Stimulated activated naive CD8-positive, alpha-beta T cell treated with anti-CD3 and anti-CD28 coated beads, Interleukin-15, amount 100 ng/mL, for 72 hours (primary cell): ENCODE results near the gene NPAS1.

Source experiments
- ATAC-seq: fragments of 150-1000 bp; cut with Tn5 transposase; 2 replicates; pipeline ENCODE4 v1.10.0; 2021; ENCODE audit warnings: mild to moderate bottlenecking, moderate library complexity
- DNase-seq, 2 donors: peaks; one replicate each; pipeline ENCODE4 v3.0.0; 2021 to 2022
- H3K27ac Mint-ChIP-seq, 2 donors: one replicate each; pipeline ENCODE4 v1.8.0; 2022; ENCODE audit warnings: mild to moderate bottlenecking in 2 of 2, mixed read lengths in 2 of 2, moderate library complexity in 2 of 2
- H3K27me3 Mint-ChIP-seq: one replicate; pipeline ENCODE4 v1.8.0; 2022; ENCODE audit warnings: mixed read lengths
- H3K4me1 Mint-ChIP-seq: one replicate; pipeline ENCODE4 v1.8.0; 2022; ENCODE audit warnings: mild to moderate bottlenecking, mixed read lengths
- H3K4me3 Mint-ChIP-seq, 2 donors: one replicate each; pipeline ENCODE4 v1.8.0; 2022; ENCODE audit warnings: mild to moderate bottlenecking in 2 of 2, mixed read lengths in 2 of 2, moderate library complexity in 1 of 2
- H3K9me3 Mint-ChIP-seq, 2 donors: one replicate each; pipeline ENCODE4 v1.8.0; 2022; ENCODE audit warnings: mixed read lengths in 2 of 2

The NPAS1 gene

DNA sequence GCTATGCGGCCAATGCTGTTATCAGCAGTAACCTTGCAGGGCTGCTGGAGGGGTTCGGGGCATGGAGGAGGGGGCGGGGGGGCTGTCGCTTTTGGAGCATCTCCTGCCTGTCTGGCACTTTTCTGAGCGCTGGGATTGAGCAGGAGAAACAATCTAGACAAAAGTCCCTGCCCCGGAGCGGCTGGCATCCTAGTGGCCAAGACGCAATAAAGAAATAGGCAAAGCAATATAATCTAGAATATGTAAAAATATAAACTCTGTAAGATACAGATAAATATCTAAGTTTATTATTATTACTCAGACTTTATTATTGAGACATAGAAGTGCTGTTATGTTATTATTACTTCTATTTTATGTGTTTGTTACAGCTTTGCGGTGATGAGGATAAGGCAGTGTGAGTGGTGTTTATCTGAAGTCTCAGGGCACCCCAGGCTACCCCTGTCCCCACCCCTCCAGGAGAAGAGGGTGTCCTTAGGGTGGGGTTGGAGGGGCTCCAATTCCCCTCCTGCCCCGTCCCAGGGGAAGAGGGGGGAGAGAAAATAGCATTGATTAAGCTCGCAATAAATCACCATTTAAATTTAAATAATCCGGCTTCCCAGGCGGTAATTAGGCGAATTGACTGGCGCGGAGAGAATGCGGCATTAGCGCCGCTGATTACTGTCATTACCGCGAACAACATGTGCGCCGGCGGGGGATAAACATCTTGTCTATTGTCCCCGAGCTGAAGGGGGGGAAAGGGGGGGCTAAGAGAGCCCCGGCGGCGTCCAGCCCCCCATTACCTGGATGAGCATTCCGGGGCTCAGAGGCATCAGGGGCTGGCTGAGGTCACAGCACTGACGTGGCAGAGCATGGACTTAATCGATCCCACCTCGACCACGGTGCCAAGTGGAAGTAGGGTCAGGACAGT lies 3.2 kb downstream of the NPAS1 start:
- ATAC-seq (no peak), DNase-seq (no peak)
- Mint-ChIP-seq H3K9me3 (no peaks in the 10 kb centered on the region), H3K27ac (no peak overlapping the region), H3K27me3 (peaks cover 93% of the 10 kb centered on the region), H3K4me1 (peaks cover 20% of the 10 kb centered on the region), H3K4me3 (peak overlapping the region; percentile 35 to 52)

- ATAC-seq (no peak), DNase-seq (no peak)
- peaks cover 20% of the 10 kb centered on the region for H3K4me1 Mint-ChIP-seq
- no peak overlapping the region for H3K27ac Mint-ChIP-seq
- no peaks in the 10 kb centered on the region for H3K9me3 Mint-ChIP-seq
- no peak overlapping the region for H3K4me3 Mint-ChIP-seq
- H3K27me3 Mint-ChIP-seq = peaks cover 98% of the 10 kb centered on the region
Observed at GRCh38 chr19:47023448-47023794, 3.8 kb downstream of the NPAS1 start.

GRCh38 chr19:47024502-47024901 lies 4.9 kb downstream of the NPAS1 start:
- Mint-ChIP-seq H3K4me1 (peaks cover 20% of the 10 kb centered on the region), H3K4me3 (no peak overlapping the region), H3K27ac (no peak overlapping the region), H3K27me3 (peaks cover 98% of the 10 kb centered on the region), H3K9me3 (no peaks in the 10 kb centered on the region)
- DNase-seq = no peak
- ATAC-seq = no peak

DNA sequence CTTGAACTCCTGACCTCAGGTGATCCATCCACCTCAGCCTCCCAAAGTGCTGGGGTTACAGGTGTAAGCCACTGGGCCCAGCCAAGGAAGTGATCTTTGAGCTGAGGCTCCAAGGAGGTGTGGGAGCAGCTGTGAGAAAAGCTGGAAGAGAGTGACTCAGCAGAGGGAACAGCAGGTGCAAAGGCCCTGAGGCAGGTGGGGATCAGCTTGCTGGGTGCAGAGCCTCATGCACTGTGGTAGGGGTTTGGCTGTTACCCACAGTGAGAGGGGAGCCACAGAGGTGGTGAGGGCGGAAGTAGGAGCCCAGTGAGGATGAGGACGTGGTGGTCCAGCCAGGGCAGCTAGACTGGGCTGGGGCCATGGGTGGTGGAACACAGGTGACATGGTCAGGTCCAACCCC lies 6.5 kb downstream of the NPAS1 start:
- Mint-ChIP-seq H3K4me1 (peaks cover 12% of the 10 kb centered on the region), H3K9me3 (no peaks in the 10 kb centered on the region), H3K27ac (peak overlapping the region in 1 of 2 donors; percentile 9), H3K4me3 (no peak overlapping the region), H3K27me3 (peaks cover 97% of the 10 kb centered on the region)
- DNase-seq (no peak), ATAC-seq (no peak)

GRCh38 chr19:47026889-47027288 lies 7.3 kb downstream of the NPAS1 start:
- H3K4me1 Mint-ChIP-seq = peaks cover 10% of the 10 kb centered on the region
- ATAC-seq = no peak
- peaks cover 97% of the 10 kb centered on the region for H3K27me3 Mint-ChIP-seq
- no peaks in the 10 kb centered on the region for H3K9me3 Mint-ChIP-seq
- no peak for DNase-seq
- no peak overlapping the region for H3K4me3 Mint-ChIP-seq
- no peak overlapping the region for H3K27ac Mint-ChIP-seq

- DNase-seq (no peak), ATAC-seq (no peak)
- Mint-ChIP-seq H3K27me3 (peaks cover 96% of the 10 kb centered on the region), H3K4me3 (no peak overlapping the region), H3K4me1 (peaks cover 17% of the 10 kb centered on the region), H3K27ac (no peak overlapping the region), H3K9me3 (no peaks in the 10 kb centered on the region)
Observed at GRCh38 chr19:47027586-47028088, 8.0 kb downstream of the NPAS1 start.

DNA sequence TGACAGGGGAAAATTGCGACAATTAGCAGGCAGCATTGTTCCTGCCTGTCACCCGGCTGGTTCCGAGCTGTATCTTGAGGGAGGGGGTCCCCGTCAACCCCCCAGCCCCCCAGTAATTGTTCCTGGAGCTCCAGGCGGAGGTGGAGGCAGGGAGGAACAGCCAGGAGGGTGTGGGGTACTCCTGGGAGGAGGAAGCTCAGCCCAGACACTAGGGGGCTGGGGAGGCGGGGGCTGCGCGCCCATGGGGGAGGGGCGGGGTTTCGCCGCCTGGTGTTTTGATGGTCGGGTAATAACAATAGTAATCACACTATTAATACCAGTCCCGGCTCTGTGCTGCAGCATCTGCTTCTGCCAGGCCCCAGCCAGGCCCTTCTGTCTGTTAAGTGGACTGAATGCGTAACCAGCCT lies 8.6 kb downstream of the NPAS1 start:
- DNase-seq (no peak), ATAC-seq (no peak)
- Mint-ChIP-seq H3K4me3 (no peak overlapping the region), H3K27ac (no peak overlapping the region), H3K9me3 (no peaks in the 10 kb centered on the region), H3K27me3 (peaks cover 90% of the 10 kb centered on the region), H3K4me1 (peaks cover 14% of the 10 kb centered on the region)

GRCh38 chr19:47032171-47032811 lies 12.7 kb downstream of the NPAS1 start:
- ATAC-seq (peak; percentile 35), DNase-seq (peak; percentile 52 to 61)
- peaks cover 49% of the 10 kb centered on the region for H3K27me3 Mint-ChIP-seq
- no peak overlapping the region for H3K4me3 Mint-ChIP-seq
- no peaks in the 10 kb centered on the region for H3K9me3 Mint-ChIP-seq
- H3K27ac Mint-ChIP-seq = no peak overlapping the region
- peaks cover 34% of the 10 kb centered on the region for H3K4me1 Mint-ChIP-seq

- Mint-ChIP-seq H3K4me1 (peaks cover 34% of the 10 kb centered on the region), H3K27me3 (peaks cover 21% of the 10 kb centered on the region), H3K27ac (peak overlapping the region; percentile 71 to 94), H3K9me3 (no peaks in the 10 kb centered on the region), H3K4me3 (peak overlapping the region; percentile 82 to 84)
- peak; percentile 96 to 98 for DNase-seq
- peak; percentile 93 for ATAC-seq
Observed at GRCh38 chr19:47035127-47036096, 15.8 kb downstream of the NPAS1 start.

DNA sequence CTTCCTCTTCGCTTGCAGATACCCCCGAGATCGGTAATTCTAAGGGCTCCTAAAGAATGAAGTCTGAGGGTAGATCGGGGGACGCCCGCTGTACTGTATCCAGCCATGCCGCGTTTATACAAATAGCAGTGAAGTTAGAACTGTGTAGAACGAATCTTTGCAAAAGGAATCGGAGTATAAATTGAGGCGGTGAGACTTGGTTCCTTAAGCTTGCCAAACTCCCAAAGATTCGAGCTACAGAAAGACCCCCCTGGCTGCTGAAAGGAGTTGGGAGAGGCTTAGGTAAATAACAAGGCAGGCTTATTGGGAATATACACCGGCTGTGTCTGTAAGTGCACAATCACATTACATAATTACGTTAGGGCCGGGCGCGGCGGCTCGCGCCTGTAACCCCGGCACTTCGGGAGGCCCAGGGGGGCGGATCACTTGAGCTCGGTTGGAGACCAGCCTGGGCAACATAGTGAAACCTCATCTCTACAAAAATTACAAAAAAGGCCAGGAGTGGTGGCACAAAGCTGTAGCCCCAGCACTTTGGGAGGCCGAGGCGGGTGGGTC lies 16.5 kb downstream of the NPAS1 start:
- H3K4me3 Mint-ChIP-seq = peak overlapping the region; percentile 82 to 84
- no peaks in the 10 kb centered on the region for H3K9me3 Mint-ChIP-seq
- ATAC-seq = peak; percentile 61
- DNase-seq = no peak
- H3K27me3 Mint-ChIP-seq = peaks cover 14% of the 10 kb centered on the region
- peaks cover 34% of the 10 kb centered on the region for H3K4me1 Mint-ChIP-seq
- peak overlapping the region in 1 of 2 donors; percentile 94 for H3K27ac Mint-ChIP-seq

GRCh38 chr19:47037766-47038165 lies 18.1 kb downstream of the NPAS1 start:
- Mint-ChIP-seq H3K4me3 (no peak overlapping the region), H3K27me3 (no peaks in the 10 kb centered on the region), H3K4me1 (peaks cover 24% of the 10 kb centered on the region), H3K9me3 (no peaks in the 10 kb centered on the region), H3K27ac (peak overlapping the region in 1 of 2 donors; percentile 75)
- DNase-seq = no peak
- ATAC-seq = no peak

DNA sequence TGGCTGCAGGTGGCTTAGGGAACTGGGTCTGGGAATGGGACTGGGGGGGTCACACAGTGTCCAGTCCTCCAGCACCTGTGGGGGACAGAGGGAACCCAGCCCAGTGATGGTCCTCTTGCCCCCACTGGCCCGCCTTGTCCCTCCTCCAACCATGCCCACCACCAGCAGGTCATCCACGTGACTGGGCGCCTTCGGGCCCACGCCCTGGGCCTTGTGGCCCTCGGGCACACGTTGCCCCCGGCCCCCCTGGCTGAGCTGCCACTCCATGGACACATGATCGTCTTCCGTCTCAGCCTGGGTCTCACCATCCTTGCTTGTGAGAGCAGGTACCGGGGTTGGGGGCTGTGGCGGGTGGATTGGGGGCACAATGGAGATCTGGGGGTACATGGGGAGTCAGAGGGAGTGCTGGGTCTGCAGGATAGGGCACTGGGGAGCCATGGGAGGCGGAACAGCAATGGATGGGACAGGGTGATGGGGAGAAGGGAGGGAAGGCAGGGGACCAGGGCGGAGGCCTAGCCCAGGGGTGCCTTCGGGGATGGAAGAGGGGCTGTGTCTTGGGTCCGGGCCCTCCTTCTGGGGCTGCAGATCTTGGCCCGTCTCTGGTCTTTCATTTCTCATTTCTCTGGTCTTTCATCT lies 19.7 kb downstream of the NPAS1 start:
- Mint-ChIP-seq H3K27ac (no peak overlapping the region), H3K27me3 (no peaks in the 10 kb centered on the region), H3K9me3 (no peaks in the 10 kb centered on the region), H3K4me1 (peaks cover 24% of the 10 kb centered on the region), H3K4me3 (no peak overlapping the region)
- DNase-seq = no peak
- ATAC-seq = no peak

DNA sequence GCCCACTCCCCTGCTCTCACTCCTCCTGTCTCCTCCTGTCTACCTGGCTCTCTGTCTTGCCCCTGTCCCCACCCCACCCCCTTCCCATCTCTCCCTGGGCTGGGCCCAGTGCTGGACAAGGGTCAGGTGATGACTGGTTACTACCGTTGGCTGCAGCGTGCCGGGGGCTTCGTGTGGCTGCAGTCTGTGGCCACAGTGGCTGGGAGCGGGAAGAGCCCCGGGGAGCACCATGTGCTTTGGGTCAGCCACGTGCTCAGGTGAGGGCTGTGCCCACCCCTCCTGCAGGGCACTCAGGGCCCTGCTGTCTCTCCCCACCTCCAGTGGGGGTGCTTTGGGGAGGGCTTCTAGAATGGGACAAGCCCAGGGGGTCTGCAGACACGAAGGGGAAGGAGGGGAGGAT lies 21.2 kb downstream of the NPAS1 start:
- Mint-ChIP-seq H3K9me3 (no peaks in the 10 kb centered on the region), H3K27me3 (no peaks in the 10 kb centered on the region), H3K4me1 (peaks cover 11% of the 10 kb centered on the region), H3K27ac (peak overlapping the region in 1 of 2 donors; percentile 81), H3K4me3 (no peak overlapping the region)
- no peak for ATAC-seq
- no peak for DNase-seq

DNA sequence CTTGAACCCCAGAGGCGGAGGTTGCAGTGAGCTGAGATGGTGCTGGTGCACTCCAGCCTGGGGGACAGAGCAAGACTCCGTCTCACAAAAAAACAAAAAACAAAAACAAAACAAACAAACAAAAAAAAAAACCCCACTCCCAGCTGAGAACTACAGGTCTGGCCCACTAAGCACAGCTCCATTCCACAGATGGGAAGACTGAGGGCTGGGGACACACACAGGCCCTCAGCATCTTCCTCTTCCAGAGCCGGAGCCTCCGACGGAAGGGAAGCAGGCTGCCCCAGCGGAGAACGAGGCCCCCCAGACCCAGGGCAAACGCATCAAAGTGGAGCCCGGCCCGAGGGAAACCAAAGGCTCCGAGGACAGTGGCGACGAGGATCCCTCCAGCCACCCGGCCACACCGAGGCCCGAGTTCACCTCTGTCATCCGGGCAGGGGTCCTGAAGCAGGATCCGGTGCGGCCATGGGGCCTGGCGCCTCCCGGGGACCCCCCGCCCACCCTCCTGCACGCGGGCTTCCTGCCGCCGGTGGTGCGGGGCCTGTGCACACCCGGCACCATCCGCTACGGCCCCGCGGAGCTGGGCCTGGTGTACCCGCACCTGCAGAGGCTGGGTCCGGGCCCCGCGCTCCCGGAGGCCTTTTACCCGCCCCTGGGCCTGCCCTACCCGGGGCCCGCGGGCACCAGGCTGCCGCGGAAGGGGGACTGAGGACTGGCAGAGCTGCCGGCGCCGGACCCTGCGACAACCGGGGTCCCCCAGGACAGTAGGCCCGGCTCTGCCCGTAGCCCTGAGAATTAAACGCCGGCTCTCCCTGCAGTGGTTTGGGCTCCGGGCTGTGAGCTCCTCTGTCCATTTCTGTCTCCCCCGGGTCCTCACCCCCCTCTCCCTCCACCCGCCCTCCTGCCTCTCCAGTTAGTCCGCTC lies 25.6 kb downstream of the NPAS1 start:
- no peak overlapping the region for H3K27ac Mint-ChIP-seq
- no peak for DNase-seq
- no peak overlapping the region for H3K4me3 Mint-ChIP-seq
- ATAC-seq = no peak
- H3K4me1 Mint-ChIP-seq = peaks cover 28% of the 10 kb centered on the region
- H3K9me3 Mint-ChIP-seq = no peaks in the 10 kb centered on the region
- H3K27me3 Mint-ChIP-seq = no peaks in the 10 kb centered on the region
